WTC11 (cell line): ENCODE measurements around the gene ADARB2. TPM values are rescaled to one million over a fixed set of nuclear protein-coding genes. Genes with fewer than 3 reads are reported as not detected.

Experiments used
- ATAC-seq: fragments of 200-7000 bp; cut with Tn5 transposase; 2 replicates; pipeline ENCODE4 v1.10.0; 2021; ENCODE audit warnings: mild to moderate bottlenecking, moderate library complexity
- CTCF ChIA-PET: fragments of 300-600 bp; sonication (Branson Sonifier 250); formaldehyde crosslinking; loops from one replicate; lab custom pipeline; 2021; ENCODE audit warnings: antibody characterized with exemption; lab: Charles Lee
- POLR2A ChIA-PET: fragments of 350-600 bp; sonication (Branson Sonifier 250); formaldehyde crosslinking; loops from one replicate; lab custom pipeline; 2021; ENCODE audit warnings: antibody characterized with exemption; lab: Charles Lee
- DNase-seq: peaks from one replicate; pipeline ENCODE4 v3.0.0; 2021; ENCODE audit warnings: low spot score
- H3K27ac Mint-ChIP-seq: 2 replicates; pipeline ENCODE4 v1.8.0; 2021; ENCODE audit warnings: mixed read lengths
- H3K27me3 Mint-ChIP-seq: 2 replicates; pipeline ENCODE4 v1.8.0; 2021; ENCODE audit warnings: low read depth, mild to moderate bottlenecking, moderate library complexity, mixed read lengths
- H3K36me3 Mint-ChIP-seq: 2 replicates; pipeline ENCODE4 v1.8.0; 2021; ENCODE audit warnings: mixed read lengths
- H3K4me1 Mint-ChIP-seq: 2 replicates; pipeline ENCODE4 v1.8.0; 2022; ENCODE audit warnings: mixed read lengths
- H3K4me3 Mint-ChIP-seq: 2 replicates; pipeline ENCODE4 v1.8.0; 2021; ENCODE audit warnings: mild to moderate bottlenecking, moderate library complexity, mixed read lengths
- H3K9me3 Mint-ChIP-seq: 2 replicates; pipeline ENCODE4 v1.8.0; 2021; ENCODE audit warnings: mixed read lengths
- CREB1 ChIP-seq: sonication (generic); formaldehyde crosslinking; IDR thresholded peaks from 2 replicates; pipeline ENCODE4 v1.8.0; 2023; ENCODE audit warnings: mild to moderate bottlenecking, missing genetic modification reagents
- IRF2 ChIP-seq: sonication (generic); formaldehyde crosslinking; IDR thresholded peaks from 2 replicates; pipeline ENCODE4 v1.8.0; 2022; ENCODE audit warnings: low read depth, missing genetic modification reagents, borderline replicate concordance
- JAZF1 ChIP-seq: fragments of 250-450 bp; sonication (Bioruptor Pico); IDR thresholded peaks from 2 replicates; pipeline ENCODE4 v1.9.0; 2021; ENCODE audit warnings: moderate library complexity, mild to moderate bottlenecking, inconsistent platforms
- JUN ChIP-seq: sonication (generic); formaldehyde crosslinking; IDR thresholded peaks from 2 replicates; pipeline ENCODE4 v1.8.0; 2023; ENCODE audit warnings: mild to moderate bottlenecking, missing genetic modification reagents
- NFE2L1 ChIP-seq: sonication (generic); formaldehyde crosslinking; IDR thresholded peaks from 2 replicates; pipeline ENCODE4 v1.8.1; 2023; ENCODE audit warnings: missing genetic modification reagents
- NR1H2 ChIP-seq: sonication (generic); formaldehyde crosslinking; IDR thresholded peaks from 2 replicates; pipeline ENCODE4 v1.9.0; 2021; ENCODE audit warnings: mild to moderate bottlenecking, moderate library complexity, missing genetic modification reagents
- RELA ChIP-seq: sonication (generic); formaldehyde crosslinking; IDR thresholded peaks from 2 replicates; pipeline ENCODE4 v1.8.1; 2022; ENCODE audit warnings: missing genetic modification reagents, mild to moderate bottlenecking, borderline replicate concordance
- TCF7 ChIP-seq: sonication (generic); formaldehyde crosslinking; IDR thresholded peaks from 2 replicates; pipeline ENCODE4 v1.8.0; 2022; ENCODE audit warnings: mild to moderate bottlenecking, low read depth, missing genetic modification reagents, moderate library complexity
- ZNF138 ChIP-seq: sonication (generic); formaldehyde crosslinking; conservative IDR thresholded peaks from 2 replicates; pipeline ENCODE4 v1.8.1; 2022; ENCODE audit warnings: mild to moderate bottlenecking, moderate library complexity, missing genetic modification reagents
- ZNF232 ChIP-seq: sonication (generic); formaldehyde crosslinking; IDR thresholded peaks from 2 replicates; pipeline ENCODE4 v1.8.0; 2022; ENCODE audit warnings: mild to moderate bottlenecking, missing genetic modification reagents
- ZNF281 ChIP-seq: sonication (generic); formaldehyde crosslinking; IDR thresholded peaks from 2 replicates; pipeline ENCODE4 v1.8.0; 2023; ENCODE audit warnings: mild to moderate bottlenecking, missing genetic modification reagents
- total RNA-seq: library from RNA; stranded (reverse); gene quantifications from 3 replicates; pipeline ENCODE4 v1.2.3, GENCODE V29; 2021
- TF ChIP-seq, protein P1 (sequence below): sonication (generic); formaldehyde crosslinking; IDR thresholded peaks from 2 replicates; pipeline ENCODE4 v1.8.1; 2022; ENCODE audit warnings: low read depth, missing genetic modification reagents, borderline replicate concordance
- TF ChIP-seq, protein P2 (sequence below): sonication (generic); formaldehyde crosslinking; IDR thresholded peaks from 2 replicates; pipeline ENCODE4 v1.8.0; 2022; ENCODE audit warnings: mild to moderate bottlenecking, missing genetic modification reagents
- TF ChIP-seq, protein P3 (sequence below): fragments of 200-600 bp; IDR thresholded peaks from 2 replicates; pipeline ENCODE4 v1.8.0; 2022; ENCODE audit warnings: antibody characterized with exemption
- TF ChIP-seq, protein P4 (sequence below): sonication (generic); formaldehyde crosslinking; IDR thresholded peaks from 2 replicates; pipeline ENCODE4 v1.8.1; 2023; ENCODE audit warnings: mild to moderate bottlenecking, missing genetic modification reagents, borderline replicate concordance
- TF ChIP-seq, protein P5 (sequence below): sonication (generic); formaldehyde crosslinking; IDR thresholded peaks from 2 replicates; pipeline ENCODE4 v1.8.1; 2023; ENCODE audit warnings: mild to moderate bottlenecking, moderate library complexity, missing genetic modification reagents

Gene ADARB2
- total RNA-seq, 1 experiment from 2014 or later: 3.7 TPM

GRCh38 chr10:1423676-1424253 lies 313.6 kb downstream of the ADARB2 start:
- Mint-ChIP-seq H3K9me3 (no peaks in the 10 kb centered on the region), H3K27me3 (peaks cover 57% of the 10 kb centered on the region), H3K4me1 (peaks cover 29% of the 10 kb centered on the region), H3K27ac (no peak overlapping the region), H3K36me3 (no peaks in the 10 kb centered on the region), H3K4me3 (no peak overlapping the region)
- TF ChIP-seq, protein P1, sequence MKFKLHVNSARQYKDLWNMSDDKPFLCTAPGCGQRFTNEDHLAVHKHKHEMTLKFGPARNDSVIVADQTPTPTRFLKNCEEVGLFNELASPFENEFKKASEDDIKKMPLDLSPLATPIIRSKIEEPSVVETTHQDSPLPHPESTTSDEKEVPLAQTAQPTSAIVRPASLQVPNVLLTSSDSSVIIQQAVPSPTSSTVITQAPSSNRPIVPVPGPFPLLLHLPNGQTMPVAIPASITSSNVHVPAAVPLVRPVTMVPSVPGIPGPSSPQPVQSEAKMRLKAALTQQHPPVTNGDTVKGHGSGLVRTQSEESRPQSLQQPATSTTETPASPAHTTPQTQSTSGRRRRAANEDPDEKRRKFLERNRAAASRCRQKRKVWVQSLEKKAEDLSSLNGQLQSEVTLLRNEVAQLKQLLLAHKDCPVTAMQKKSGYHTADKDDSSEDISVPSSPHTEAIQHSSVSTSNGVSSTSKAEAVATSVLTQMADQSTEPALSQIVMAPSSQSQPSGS (CRISPR knock-in tag): no peak
- TF ChIP-seq ZNF232 (CRISPR knock-in tag) (no peak), NFE2L1 (CRISPR knock-in tag) (no peak), ZNF138 (no peak), CREB1 (CRISPR knock-in tag) (no peak), IRF2 (CRISPR knock-in tag) (no peak), NR1H2 (no peak), TCF7 (CRISPR knock-in tag) (no peak), RELA (no peak), JUN (CRISPR knock-in tag) (no peak), JAZF1 (CRISPR knock-in tag) (no peak), ZNF281 (CRISPR knock-in tag) (no peak)
- TF ChIP-seq, protein P2, sequence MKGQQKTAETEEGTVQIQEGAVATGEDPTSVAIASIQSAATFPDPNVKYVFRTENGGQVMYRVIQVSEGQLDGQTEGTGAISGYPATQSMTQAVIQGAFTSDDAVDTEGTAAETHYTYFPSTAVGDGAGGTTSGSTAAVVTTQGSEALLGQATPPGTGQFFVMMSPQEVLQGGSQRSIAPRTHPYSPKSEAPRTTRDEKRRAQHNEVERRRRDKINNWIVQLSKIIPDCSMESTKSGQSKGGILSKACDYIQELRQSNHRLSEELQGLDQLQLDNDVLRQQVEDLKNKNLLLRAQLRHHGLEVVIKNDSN: no peak
- TF ChIP-seq, protein P3, sequence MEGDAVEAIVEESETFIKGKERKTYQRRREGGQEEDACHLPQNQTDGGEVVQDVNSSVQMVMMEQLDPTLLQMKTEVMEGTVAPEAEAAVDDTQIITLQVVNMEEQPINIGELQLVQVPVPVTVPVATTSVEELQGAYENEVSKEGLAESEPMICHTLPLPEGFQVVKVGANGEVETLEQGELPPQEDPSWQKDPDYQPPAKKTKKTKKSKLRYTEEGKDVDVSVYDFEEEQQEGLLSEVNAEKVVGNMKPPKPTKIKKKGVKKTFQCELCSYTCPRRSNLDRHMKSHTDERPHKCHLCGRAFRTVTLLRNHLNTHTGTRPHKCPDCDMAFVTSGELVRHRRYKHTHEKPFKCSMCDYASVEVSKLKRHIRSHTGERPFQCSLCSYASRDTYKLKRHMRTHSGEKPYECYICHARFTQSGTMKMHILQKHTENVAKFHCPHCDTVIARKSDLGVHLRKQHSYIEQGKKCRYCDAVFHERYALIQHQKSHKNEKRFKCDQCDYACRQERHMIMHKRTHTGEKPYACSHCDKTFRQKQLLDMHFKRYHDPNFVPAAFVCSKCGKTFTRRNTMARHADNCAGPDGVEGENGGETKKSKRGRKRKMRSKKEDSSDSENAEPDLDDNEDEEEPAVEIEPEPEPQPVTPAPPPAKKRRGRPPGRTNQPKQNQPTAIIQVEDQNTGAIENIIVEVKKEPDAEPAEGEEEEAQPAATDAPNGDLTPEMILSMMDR: no peak
- TF ChIP-seq, protein P4, sequence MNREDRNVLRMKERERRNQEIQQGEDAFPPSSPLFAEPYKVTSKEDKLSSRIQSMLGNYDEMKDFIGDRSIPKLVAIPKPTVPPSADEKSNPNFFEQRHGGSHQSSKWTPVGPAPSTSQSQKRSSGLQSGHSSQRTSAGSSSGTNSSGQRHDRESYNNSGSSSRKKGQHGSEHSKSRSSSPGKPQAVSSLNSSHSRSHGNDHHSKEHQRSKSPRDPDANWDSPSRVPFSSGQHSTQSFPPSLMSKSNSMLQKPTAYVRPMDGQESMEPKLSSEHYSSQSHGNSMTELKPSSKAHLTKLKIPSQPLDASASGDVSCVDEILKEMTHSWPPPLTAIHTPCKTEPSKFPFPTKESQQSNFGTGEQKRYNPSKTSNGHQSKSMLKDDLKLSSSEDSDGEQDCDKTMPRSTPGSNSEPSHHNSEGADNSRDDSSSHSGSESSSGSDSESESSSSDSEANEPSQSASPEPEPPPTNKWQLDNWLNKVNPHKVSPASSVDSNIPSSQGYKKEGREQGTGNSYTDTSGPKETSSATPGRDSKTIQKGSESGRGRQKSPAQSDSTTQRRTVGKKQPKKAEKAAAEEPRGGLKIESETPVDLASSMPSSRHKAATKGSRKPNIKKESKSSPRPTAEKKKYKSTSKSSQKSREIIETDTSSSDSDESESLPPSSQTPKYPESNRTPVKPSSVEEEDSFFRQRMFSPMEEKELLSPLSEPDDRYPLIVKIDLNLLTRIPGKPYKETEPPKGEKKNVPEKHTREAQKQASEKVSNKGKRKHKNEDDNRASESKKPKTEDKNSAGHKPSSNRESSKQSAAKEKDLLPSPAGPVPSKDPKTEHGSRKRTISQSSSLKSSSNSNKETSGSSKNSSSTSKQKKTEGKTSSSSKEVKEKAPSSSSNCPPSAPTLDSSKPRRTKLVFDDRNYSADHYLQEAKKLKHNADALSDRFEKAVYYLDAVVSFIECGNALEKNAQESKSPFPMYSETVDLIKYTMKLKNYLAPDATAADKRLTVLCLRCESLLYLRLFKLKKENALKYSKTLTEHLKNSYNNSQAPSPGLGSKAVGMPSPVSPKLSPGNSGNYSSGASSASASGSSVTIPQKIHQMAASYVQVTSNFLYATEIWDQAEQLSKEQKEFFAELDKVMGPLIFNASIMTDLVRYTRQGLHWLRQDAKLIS (CRISPR knock-in tag): no peak
- TF ChIP-seq, protein P5, sequence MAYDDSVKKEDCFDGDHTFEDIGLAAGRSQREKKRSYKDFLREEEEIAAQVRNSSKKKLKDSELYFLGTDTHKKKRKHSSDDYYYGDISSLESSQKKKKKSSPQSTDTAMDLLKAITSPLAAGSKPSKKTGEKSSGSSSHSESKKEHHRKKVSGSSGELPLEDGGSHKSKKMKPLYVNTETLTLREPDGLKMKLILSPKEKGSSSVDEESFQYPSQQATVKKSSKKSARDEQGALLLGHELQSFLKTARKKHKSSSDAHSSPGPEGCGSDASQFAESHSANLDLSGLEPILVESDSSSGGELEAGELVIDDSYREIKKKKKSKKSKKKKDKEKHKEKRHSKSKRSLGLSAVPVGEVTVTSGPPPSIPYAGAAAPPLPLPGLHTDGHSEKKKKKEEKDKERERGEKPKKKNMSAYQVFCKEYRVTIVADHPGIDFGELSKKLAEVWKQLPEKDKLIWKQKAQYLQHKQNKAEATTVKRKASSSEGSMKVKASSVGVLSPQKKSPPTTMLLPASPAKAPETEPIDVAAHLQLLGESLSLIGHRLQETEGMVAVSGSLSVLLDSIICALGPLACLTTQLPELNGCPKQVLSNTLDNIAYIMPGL (CRISPR knock-in tag): no peak
- CTCF ChIA-PET: no interaction called here
- POLR2A ChIA-PET: no interaction called here
- DNase-seq (no peak), ATAC-seq (no peak)
